HepG2 (cell line): ENCODE results near the gene GGCT. TPM values are rescaled to one million over a fixed set of nuclear protein-coding genes. Genes with fewer than 3 reads are reported as not detected.

Source experiments
- ATF2 ChIP-seq: sonication (generic); formaldehyde crosslinking; IDR thresholded peaks from 2 replicates; pipeline ENCODE4 v1.4.0; 2020; ENCODE audit warnings: missing genetic modification reagents
- ATF3 ChIP-seq: sonication (generic); formaldehyde crosslinking; IDR thresholded peaks from 2 replicates; pipeline ENCODE4 v1.4.0; 2020; ENCODE audit warnings: missing genetic modification reagents
- CBX5 ChIP-seq: sonication (generic); formaldehyde crosslinking; IDR thresholded peaks from 2 replicates; pipeline ENCODE4 v1.4.0; 2020; ENCODE audit warnings: missing genetic modification reagents, borderline replicate concordance
- CREB1 ChIP-seq, 2 experiments: fragments of 450-650 bp in 1 of 2; IDR thresholded peaks; 2 replicates each; pipeline ENCODE4 v1.6.1; 2016 to 2017; ENCODE audit warnings: control low read depth in 1 of 2, mild to moderate bottlenecking in 1 of 2, missing compliant biosample characterization in 1 of 2, missing genetic modification characterization in 1 of 2
- CSRNP2 ChIP-seq: sonication (generic); formaldehyde crosslinking; conservative IDR thresholded peaks from 2 replicates; pipeline ENCODE4 v1.8.0; 2022; ENCODE audit warnings: low read depth, missing genetic modification reagents
- GFI1 ChIP-seq: sonication (generic); formaldehyde crosslinking; IDR thresholded peaks from 2 replicates; pipeline ENCODE4 v1.5.0; 2020; ENCODE audit warnings: missing genetic modification reagents, mild to moderate bottlenecking, borderline replicate concordance
- GMEB2 ChIP-seq: IDR thresholded peaks from 2 replicates; pipeline ENCODE4 v1.6.1; 2016; ENCODE audit warnings: missing biosample characterization, missing genetic modification reagents, low read depth
- HHEX ChIP-seq: IDR thresholded peaks from 2 replicates; pipeline ENCODE4 v1.6.1; 2016; ENCODE audit warnings: control low read depth
- HNRNPK ChIP-seq: fragments of 200-400 bp; formaldehyde crosslinking; IDR thresholded peaks from 2 replicates; pipeline ENCODE4 v1.6.1; 2018; ENCODE audit warnings: low read length, low read depth, moderate library complexity, mild to moderate bottlenecking; ENCODE audit not compliant: poor library complexity, severe bottlenecking
- NFATC3 ChIP-seq: sonication (generic); formaldehyde crosslinking; IDR thresholded peaks from 2 replicates; pipeline ENCODE4 v1.5.1; 2020; ENCODE audit warnings: mild to moderate bottlenecking, missing genetic modification reagents
- NFRKB ChIP-seq: fragments of 450-650 bp; IDR thresholded peaks from 2 replicates; pipeline ENCODE4 v1.6.1; 2017
- PBX3 ChIP-seq: sonication (generic); formaldehyde crosslinking; IDR thresholded peaks from 2 replicates; pipeline ENCODE4 v1.8.1; 2023; ENCODE audit warnings: missing genetic modification reagents, inconsistent platforms, borderline replicate concordance
- SOX5 ChIP-seq: IDR thresholded peaks from 2 replicates; pipeline ENCODE4 v1.6.1; 2016; ENCODE audit warnings: borderline replicate concordance
- THAP8 ChIP-seq: sonication (generic); formaldehyde crosslinking; IDR thresholded peaks from 2 replicates; pipeline ENCODE4 v1.5.1; 2020; ENCODE audit warnings: missing genetic modification reagents, mild to moderate bottlenecking, borderline replicate concordance
- ZC3H13 ChIP-seq: sonication (generic); formaldehyde crosslinking; IDR thresholded peaks from 2 replicates; pipeline ENCODE4 v1.8.1; 2023; ENCODE audit warnings: mild to moderate bottlenecking, missing genetic modification reagents, moderate library complexity
- ZNF343 ChIP-seq: sonication (generic); formaldehyde crosslinking; IDR thresholded peaks from 2 replicates; pipeline ENCODE4 v1.4.0; 2020; ENCODE audit warnings: mild to moderate bottlenecking, missing genetic modification reagents
- ZNF350 ChIP-seq: sonication (generic); formaldehyde crosslinking; IDR thresholded peaks from 2 replicates; pipeline ENCODE4 v1.4.0; 2020; ENCODE audit warnings: mild to moderate bottlenecking, low read depth, missing genetic modification reagents, borderline replicate concordance
- ZNF616 ChIP-seq: sonication (generic); formaldehyde crosslinking; IDR thresholded peaks from 2 replicates; pipeline ENCODE4 v1.5.0; 2020; ENCODE audit warnings: low read depth, mild to moderate bottlenecking, missing genetic modification reagents
- ZNF775 ChIP-seq: sonication (generic); formaldehyde crosslinking; IDR thresholded peaks from 2 replicates; pipeline ENCODE4 v1.4.0; 2020; ENCODE audit warnings: missing genetic modification reagents, mild to moderate bottlenecking, moderate library complexity, borderline replicate concordance
- polyA plus RNA-seq, 8 experiments: library from polyadenylated mRNA; depleted of rRNA in 3 of 8; stranded (reverse) in 7 of 8; unstranded in 1 of 8; fragments of >200 nt; fragmentation: Illumina TruSeq in 4 of 8; extraction: Trizol in 4 of 8; gene quantifications; 2 replicates each; pipeline versions ENCODE4 v1.2.1 to v1.2.3, GENCODE V29; 2011 to 2016; ENCODE audit warnings: low read depth in 4 of 8, missing spikeins in 1 of 8, mixed read lengths in 1 of 8; ENCODE audit not compliant: insufficient read depth in 1 of 8
- total RNA-seq, 5 experiments: library from RNA; depleted of rRNA; stranded (reverse); fragments of >200 nt; fragmentation: Illumina TruSeq; extraction: Trizol; gene quantifications; 2 replicates each; pipeline ENCODE4 v1.2.3, GENCODE V29; 2016; ENCODE audit warnings: low read depth in 1 of 5

GGCT gene
- total and polyA plus RNA-seq, 2 of the 13 experiments (the other 11 are each of a cell fraction or from before 2014, with no cell fraction given) = 19.5 to 78.3 TPM

GRCh38 chr7:30478349-30479201 is 26.1 kb downstream of the GGCT start, which contains the start of gene NOD1 (continued):
- 0 out of 2 replicates have a peak, but pooled peaks have one; percentile 68 for TF ChIP-seq GFI1 (CRISPR knock-in tag)
- peak; percentile 8; the same call in 1 of the 2 replicates for TF ChIP-seq ATF3
- no peak for TF ChIP-seq THAP8 (CRISPR knock-in tag)
- no peak for TF ChIP-seq CSRNP2
- no peak for TF ChIP-seq PBX3
- TF ChIP-seq NFATC3 (CRISPR knock-in tag) = no peak
- TF ChIP-seq ZNF350 (CRISPR knock-in tag) = no peak
- TF ChIP-seq GMEB2 (CRISPR knock-in tag) = no peak
- no peak for TF ChIP-seq ATF2 (CRISPR knock-in tag)
- no peak for TF ChIP-seq CBX5
- no peak; the same call in 1 of the 2 replicates for TF ChIP-seq ZNF343
- TF ChIP-seq ZC3H13 (CRISPR knock-in tag) = no peak
- no peak for TF ChIP-seq ZNF616 (CRISPR knock-in tag)
- no peak for TF ChIP-seq HNRNPK
- no peak; the same call in 1 of the 2 replicates for TF ChIP-seq ZNF775
- no peak for TF ChIP-seq CREB1 (IDR thresholded peaks at IDR 0.05)
- no peak for TF ChIP-seq CREB1 (CRISPR knock-in tag; IDR thresholded peaks at IDR 0.05)
- TF ChIP-seq SOX5 (CRISPR knock-in tag) = no peak
- no peak for TF ChIP-seq HHEX (CRISPR knock-in tag)
- no peak for TF ChIP-seq NFRKB
